ENCODE results near the gene CYB5B.

GRCh38 chr16:69478685-69479084, 54.3 kb downstream of the CYB5B start:
- TF ChIP-seq SUZ12 (IDR thresholded peaks at IDR 0.05) (no peak), LEF1 (IDR thresholded peaks at IDR 0.05; ENCODE audit: borderline replicate concordance) (no peak)
